HG03097 (cell line): ENCODE results near the gene NEK1.
"Not testable (repeated sequence)": the region's sequence is repeated elsewhere in the genome, so short reads cannot be mapped to it uniquely, and the experiment has no call there.

Experiments
- ATAC-seq: cut with Tn5 transposase; IDR thresholded peaks from one replicate; pipeline ENCODE4 v1.9.1; 2021; ENCODE audit not compliant: unreplicated experiment, low FRiP score

The NEK1 gene

DNA sequence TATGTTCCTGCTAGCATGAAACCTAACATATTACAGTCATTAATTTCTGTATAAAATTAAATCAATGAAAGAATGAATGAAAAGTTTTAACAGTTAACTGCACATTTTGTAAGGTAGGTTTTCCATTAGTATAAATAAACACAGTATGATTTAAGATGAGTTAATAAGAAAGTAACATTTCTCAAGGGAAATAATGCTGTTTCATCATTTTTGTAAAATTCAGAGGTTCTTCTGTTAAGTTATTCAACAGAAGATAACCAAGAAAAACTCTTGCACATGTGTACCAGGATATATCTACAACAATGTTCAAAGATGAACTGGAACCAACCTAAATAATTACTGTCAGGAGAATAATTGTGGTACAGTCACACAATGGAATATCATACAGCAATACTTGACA is 88.6 kb downstream of the NEK1 start:
- ATAC-seq, result no peak

DNA sequence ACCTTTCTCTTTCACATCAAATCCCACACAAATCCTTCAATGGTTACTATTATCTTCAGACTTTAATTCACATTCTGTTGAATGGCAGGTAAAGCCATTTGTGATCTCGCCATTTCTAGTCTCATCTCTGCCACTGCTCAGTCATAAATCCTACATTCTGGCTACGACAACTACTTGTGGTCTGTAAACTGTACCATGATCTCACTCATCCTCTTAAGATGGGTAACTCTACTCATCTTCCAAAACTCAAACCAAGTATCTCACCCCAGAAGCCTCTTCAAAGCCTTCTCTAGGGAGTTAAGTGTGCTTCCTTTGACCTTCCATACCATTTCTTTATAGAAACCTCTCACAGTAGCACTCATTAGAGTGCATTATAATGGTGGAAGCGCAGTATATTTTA is 101.8 kb downstream of the NEK1 start:
- ATAC-seq, result no peak

DNA sequence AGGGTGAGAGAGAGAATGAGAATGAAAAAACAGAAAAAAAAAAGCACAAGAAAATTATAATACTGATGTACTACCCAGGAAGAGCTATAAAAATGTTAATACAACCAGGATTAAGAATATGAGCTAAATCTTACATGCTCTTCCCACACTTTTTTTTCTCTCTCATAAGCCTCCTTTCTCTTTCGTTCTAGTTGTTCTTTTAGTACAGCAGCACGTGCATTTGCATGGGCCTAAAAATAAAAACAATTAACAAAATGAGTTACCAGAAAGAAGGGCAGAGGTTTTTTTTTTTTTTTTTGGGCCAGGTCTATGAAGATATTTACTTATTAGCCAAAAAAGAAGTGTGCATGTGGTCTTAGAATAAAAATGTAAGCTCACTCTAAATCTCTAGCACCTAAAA is 105.5 kb downstream of the NEK1 start:
- ATAC-seq, result no peak

DNA sequence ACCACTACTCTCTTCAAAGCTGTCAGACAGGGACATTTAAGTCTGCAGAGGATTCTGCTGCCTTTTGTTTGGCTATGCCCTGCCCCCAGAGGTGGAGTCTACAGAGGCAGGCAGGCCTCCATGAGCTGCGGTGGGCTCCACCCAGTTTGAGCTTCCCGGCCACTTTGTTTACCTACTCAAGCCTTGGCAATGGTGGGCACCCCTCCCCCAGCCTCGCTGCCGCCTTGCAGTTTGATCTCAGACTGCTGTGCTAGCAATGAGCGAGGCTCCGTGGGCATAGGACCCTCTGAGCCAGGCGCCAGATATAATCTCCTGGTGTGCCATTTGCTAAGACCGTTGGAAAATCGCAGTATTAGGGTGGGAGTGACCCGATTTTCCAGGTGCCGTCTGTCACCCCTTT is 112.5 kb downstream of the NEK1 start:
- ATAC-seq, result not testable (repeated sequence)

DNA sequence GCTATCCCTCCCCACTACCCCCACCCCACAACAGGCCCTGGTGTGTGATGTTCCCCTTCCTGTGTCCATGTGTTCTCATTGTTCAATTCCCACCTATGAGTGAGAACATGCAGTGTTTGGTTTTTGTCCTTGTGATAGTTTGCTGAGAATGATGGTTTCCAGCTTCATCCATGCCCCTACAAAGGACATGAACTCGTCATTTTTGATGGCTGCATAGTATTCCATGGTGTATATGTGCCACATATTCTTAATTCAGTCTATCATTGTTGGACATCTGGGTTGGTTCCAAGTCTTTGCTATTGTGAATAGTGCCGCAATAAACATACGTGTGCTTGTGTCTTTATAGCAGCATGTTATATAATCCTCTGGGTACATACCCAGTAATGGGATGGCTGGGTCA is 118.1 kb downstream of the NEK1 start:
- not testable (repeated sequence) for ATAC-seq

DNA sequence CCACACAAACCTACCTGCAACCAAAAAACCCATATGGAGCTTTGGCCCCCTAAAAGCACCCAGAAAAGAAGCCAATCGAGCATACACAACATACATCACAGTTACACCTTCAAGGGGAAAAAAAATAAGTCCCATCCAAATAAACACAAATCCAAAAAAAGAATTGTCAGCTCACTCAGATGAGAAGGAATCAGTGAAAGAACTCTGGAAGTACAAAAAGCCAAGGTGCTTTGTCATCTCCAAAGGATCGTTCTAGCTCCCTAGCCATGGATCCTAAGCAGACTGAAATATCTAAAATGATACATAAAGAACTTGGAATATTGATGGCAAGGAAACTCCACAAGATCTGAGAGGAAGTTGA is 119.2 kb downstream of the NEK1 start:
- ATAC-seq, result no peak

DNA sequence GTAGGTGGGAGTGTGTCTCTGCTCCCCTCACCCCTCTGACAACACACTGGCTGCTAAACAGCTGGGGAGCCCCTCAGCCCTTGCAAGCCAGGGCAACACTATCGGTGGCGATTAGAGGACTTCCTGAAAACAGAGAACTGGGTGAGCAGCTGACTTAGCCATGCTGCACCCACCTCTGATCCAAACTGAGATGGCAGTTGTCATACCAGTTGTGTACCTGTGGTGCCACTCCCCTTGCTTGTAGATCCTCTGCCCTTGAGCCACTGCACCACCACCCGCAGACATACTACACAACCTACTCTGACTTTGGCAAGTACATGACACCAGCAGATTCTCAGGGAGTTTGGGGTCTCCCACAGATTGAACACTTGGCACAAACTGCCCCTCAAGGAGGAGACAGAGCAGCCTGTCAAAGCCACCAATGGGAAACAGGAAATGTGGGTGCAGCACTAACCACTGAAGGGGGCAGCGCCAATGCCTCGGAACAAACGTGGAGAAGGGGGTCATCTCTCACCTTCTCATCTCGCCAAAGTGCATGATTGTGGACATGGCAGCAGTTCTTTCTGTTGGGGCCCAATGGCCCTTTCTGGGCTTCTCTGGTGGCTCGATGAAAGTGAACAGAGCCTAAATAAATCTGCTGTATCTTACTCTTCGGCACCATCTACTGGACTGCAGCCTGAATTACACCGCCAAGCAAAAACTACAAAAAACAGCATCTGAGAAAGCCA is 119.8 kb downstream of the NEK1 start:
- no peak for ATAC-seq

DNA sequence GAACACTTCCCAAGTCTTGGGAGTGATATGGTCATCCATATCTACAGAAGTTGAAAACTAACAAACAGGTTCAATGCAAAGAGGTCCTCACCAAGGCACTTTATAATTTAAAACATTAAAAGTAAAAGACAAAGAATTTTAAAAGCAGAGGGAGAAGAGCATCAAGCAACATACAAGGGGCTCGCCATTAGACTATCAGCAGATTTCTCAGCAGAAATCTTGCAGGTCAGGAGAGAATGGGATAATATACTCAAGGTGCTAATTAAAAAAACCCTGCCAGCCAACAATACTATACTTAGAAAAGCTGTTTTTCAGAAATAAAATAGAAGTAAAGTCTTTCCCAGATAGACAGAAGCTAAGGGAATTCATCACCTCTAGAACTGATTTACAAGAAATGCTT is 121.2 kb downstream of the NEK1 start:
- ATAC-seq, result no peak

DNA sequence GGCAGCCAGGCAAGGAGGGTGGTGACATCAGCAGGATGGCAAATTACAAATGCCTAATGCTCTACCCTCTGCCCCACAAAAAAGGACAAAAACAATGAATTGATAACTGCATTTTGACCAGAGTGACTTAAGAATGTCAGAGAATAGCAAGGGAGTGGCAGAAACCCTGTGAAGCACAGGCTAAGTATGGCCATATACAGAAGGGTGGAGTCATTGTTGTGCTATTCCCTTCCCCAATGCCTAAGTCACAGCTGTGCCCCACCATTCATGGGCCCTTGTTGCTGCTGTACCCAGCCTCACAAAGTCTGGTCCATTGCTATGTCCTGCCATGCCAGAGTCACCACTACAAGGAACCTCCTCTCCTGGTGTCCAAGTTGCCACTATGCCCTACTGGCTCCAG is 123.1 kb downstream of the NEK1 start:
- no peak for ATAC-seq

DNA sequence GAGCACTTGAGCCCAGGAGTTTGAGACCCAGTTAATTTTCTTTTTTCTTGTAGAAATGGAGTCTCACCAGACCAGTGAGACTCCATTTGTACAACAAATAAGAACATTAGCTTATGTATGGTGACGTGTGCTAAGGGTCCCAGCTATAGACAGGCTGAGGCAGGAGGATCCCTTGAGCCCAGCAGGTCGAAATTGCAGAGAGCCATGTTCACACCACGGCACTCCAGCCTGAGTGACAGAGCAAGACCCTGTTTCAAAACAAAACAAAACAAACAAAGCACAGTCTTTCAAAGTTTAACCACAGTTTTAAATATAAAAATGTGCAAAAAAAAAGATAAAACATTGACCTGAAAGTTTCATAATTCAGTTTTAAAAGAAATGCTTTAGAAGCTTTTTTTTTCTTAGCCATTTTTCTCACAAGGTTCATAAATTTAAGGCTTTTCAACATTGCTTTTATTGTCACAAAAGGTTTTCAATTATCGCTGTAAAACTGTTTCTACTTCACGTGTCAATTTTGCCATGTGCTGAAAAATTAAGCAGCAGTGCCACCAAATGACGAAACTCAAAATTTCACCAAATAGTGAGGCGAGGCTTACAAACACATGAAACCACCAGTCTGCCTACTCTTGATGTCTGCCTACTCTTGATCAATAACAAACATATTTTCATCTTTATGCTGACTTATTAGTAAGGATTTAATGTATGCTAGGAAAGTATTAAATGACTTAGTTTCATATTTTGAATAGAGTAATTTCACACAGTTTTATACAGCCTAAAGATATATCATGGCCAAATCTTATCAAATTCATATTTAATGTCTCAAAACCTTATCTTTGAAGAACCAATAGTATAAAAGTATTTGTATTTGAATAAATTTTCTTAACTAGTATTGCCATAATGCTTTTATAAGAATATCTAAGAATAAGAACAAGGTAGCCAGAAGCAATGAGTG is 126.3 kb downstream of the NEK1 start:
- ATAC-seq, result no peak

DNA sequence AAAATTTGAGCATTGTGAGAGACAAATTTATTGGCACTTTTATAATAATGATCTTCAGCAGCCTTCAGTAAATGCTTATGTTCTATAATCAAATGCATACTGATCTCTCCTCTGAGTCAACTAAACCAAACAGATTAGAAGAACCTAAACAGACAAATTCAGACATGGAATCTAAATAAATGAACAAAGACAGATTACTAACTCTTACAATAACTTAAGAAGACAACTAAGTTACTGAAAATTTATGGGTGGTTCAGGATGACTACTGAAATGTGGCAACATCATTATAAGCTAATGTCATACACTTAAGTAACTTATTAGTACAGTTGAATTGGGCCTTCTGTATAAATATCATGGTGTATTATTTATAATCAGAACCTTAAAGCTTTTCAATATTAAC is 127.3 kb downstream of the NEK1 start:
- ATAC-seq, result no peak

DNA sequence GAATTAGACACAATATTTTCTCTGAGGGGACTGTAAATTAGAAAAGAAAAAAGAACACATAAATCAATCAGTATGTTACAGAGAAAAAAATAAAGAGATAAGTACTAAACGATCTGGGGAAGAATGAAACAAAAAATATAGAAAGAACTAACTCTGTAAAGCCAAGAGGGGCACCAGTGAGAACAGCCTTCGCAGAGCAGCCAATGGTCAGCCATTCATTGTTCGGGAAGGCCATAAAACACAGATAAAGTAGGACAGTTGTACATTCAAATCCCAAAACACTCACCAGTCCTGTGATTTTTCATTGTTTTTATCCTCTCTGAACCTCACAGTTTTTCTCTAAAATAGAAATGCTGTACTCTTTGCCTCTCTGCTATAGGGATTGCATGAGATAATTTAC is 127.9 kb downstream of the NEK1 start:
- no peak for ATAC-seq

DNA sequence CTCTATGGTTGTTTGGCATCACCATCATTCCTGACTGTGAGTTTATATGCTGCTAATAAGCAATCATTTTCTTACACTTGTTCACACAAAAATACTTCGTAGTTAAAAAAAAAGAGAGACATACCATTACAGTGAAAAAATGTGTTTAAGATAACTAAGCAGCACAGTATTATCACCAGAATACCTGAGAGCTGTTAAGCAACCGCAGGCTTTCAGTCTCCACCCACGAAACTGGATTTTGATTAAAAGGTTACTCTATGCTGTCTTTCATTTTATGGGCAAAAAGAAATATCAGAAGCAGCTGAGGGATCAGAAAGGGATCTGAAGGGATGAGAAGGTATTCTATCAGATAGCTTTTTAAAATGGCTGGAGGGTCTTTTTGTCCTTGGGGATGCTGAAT is 148.3 kb downstream of the NEK1 start:
- no peak for ATAC-seq

DNA sequence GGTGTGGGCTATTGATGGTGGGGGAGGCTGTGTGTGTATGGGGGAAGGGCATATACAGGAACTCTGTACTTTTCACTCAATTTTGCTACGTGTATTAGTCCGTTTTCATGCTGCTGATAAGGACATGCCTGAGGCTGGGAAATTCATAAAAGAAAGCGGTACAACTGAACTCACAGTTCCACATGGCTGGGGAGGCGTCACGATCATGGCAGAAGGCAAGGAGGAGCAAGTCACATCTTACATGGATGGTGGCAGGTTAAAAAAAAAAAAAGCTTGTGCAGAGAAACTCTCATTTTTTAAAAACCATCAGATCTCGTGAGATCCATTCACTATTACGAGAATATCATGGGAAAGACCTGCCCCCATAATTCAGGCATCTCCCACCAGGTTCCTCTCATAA is 152.3 kb downstream of the NEK1 start:
- ATAC-seq, result no peak

DNA sequence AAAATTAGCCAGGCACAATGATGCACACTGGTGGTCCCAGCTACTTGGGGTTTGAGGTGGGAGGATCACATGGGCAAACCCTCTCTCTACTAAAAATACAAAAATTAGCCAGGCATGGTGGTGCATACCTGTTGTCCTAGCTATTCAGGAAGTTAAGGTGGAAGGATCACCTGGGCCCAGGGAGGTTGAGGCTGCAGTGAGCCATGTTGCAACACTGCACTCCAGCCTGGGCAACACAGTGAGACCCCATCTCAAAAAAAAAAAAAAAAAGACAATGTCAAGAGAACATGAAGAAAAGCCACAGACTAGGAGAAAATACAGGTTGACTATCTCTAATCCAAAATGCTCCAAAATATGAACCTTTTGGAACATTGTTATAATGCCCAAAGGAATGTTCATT is 153.8 kb downstream of the NEK1 start:
- no peak for ATAC-seq

DNA sequence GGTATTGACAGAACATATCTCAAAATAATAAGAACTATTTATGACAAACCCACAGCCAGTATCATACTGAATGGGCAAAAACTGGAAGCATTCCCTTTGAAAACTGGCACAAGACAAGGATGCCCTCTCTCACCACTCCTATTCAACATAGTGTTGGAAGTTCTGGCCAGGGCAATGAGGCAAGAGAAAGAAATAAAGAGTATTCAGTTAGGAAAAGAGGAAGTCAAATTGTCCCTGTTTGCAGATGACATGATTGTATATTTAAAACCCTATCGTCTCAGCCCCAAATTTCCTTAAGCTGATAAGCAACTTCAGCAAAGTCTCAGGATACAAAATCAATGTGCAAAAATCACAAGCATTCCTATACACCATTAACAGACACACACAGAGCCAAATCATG is 159.7 kb downstream of the NEK1 start:
- ATAC-seq, result not testable (repeated sequence)

DNA sequence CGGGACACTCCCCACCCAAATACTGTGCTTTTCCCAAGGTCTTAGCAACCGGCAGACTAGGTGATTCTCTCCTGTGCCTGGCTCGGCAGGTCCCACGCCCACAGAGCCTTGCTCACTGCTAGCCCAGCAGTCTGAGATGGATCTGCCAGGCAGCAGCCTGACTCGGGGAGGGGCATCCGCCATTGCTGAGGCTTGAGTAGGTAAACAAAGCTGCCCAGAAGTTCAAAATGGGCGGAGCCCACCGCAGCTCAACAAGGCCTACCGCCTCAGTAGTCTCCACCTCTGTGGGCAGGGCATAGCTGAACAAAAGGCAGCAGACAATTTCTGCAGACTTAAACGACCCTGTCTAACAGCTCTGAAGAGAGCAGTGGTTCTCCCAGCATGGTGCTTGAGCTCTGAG is 163.4 kb downstream of the NEK1 start:
- not testable (repeated sequence) for ATAC-seq

DNA sequence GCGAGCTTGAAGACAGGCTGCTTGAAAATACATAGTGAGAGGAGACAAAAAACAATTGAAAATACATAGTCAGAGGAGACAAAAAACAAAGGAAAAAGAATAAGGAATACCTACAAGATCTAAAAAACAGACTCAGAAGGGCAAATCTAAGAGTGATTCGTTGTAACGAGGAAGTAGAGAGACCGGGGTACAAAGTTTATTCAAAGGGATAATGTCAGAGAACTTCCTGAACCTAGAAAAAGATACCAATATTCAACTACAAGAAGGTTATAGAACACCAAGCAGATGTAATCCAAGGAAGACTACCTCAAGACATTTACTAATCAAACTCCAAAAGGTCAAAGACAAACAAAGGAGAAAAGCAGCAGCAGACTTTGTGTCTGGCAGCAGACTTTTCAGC is 165.6 kb downstream of the NEK1 start:
- no peak for ATAC-seq

DNA sequence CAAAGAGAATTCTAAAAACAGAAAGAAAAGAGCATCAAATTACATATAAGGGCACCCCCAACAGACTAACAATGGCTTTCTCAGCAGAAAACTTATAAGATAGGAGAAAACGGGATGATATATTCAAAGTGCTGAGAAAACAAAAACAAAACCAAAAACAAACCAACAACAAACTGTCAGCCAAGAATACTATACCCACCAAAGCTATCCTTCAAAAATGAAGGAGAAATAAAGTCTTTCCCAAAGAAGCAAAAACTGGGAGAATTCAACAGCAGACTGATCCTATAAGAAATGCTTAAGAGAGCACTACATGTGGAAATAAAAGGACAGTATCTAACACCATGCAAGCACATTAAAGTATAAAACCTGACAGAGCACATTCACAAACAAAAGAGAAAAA is 168.6 kb downstream of the NEK1 start:
- ATAC-seq, result no peak

DNA sequence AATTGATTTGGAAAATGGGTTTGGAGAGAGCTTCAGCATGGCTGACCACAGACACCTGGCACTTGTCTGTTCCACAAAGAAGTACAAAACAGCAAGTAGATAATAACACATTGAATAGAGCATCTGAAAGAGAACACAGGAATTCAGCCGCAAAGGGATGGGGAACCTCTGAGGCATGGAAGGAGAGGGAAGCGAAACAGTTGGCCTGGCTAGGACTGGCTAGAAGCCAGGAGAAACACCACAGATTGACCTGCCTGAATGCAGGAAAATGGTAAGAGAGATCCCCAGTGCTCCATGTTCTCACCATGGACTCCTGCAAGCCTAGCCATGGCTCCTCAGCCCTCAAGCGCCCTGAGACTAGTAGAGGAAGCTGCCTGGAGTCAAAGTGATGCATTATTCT is 171.9 kb downstream of the NEK1 start:
- no peak for ATAC-seq

DNA sequence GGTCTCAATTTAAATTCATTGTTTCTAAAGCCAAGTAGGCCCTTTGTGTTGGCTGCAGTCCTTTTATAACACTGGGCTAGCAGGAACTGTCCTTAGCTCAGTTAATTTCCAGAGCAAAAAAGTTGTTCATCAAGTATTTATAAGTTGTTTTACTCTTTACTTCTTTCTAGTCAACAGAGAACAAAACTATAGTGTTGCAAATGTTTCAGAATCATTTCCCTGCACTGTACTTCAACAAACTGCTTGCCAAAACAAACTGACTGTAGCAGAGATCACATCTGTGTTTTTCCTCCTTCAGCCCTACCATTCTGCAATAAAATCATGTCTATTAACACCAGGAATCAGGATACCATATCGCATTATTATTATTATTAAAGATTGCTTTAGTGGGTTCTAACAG is 173.1 kb downstream of the NEK1 start:
- ATAC-seq, result no peak

DNA sequence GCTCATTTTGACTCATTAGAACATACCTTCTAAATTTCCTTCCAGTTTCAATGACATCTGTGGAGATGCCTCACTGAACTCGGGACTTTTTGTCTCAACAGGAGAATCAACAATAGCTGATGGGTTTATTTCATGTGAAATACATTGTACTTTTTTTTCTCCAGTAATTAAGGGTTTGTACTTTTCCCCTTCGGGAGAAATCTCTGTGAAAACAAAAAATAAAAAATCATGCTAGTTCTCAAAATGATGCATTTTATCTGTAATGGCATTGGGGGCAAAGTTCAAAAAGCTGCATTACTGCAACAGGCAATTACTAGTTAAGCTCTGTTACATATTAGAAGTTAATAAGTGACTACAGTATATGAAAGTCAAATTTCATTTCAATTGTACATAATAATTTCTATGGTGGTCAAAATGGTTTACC is 174.3 kb downstream of the NEK1 start:
- peak; percentile 41 for ATAC-seq
